Trophoblast cell (in vitro differentiated cells and primary cell): ENCODE measurements around the gene FOXD4L1.
"Not testable (repeated sequence)": the region's sequence is repeated elsewhere in the genome, so short reads cannot be mapped to it uniquely, and the experiment has no call there.

ENCODE experiments used
- DNase-seq, 2 donors: peaks; one replicate each; pipeline ENCODE4 v3.0.0-alpha.2; 2016
- H2AFZ ChIP-seq: 2 replicates; pipeline ENCODE4 v1.6.1; 2013; ENCODE audit warnings: low read length, moderate library complexity, mild to moderate bottlenecking; ENCODE audit not compliant: insufficient read depth, poor library complexity
- H2AK5ac ChIP-seq: 2 replicates; pipeline ENCODE4 v1.6.1; 2013; ENCODE audit warnings: mild to moderate bottlenecking, low read length
- H2BK120ac ChIP-seq: 2 replicates; pipeline ENCODE4 v1.6.1; 2013; ENCODE audit warnings: low read length, mild to moderate bottlenecking, moderate library complexity; ENCODE audit not compliant: insufficient read depth, poor library complexity
- H2BK12ac ChIP-seq: 2 replicates; pipeline ENCODE4 v1.6.1; 2013; ENCODE audit warnings: mild to moderate bottlenecking, low read length, moderate library complexity
- H2BK5ac ChIP-seq: 2 replicates; pipeline ENCODE4 v1.6.1; 2013; ENCODE audit warnings: low read length, low read depth, moderate library complexity, mild to moderate bottlenecking; ENCODE audit not compliant: poor library complexity
- H3K14ac ChIP-seq: 2 replicates; pipeline ENCODE4 v1.6.1; 2013; ENCODE audit warnings: mild to moderate bottlenecking, low read length
- H3K18ac ChIP-seq: 2 replicates; pipeline ENCODE4 v1.6.1; 2013; ENCODE audit warnings: mild to moderate bottlenecking, low read length
- H3K23ac ChIP-seq: 2 replicates; pipeline ENCODE4 v1.6.1; 2013; ENCODE audit warnings: low read length
- H3K27ac ChIP-seq: 2 replicates; pipeline ENCODE4 v1.5.1; 2013; ENCODE audit warnings: low read depth, mild to moderate bottlenecking, inconsistent platforms, low read length, moderate library complexity
- H3K27me3 ChIP-seq: 2 replicates; pipeline ENCODE4 v1.6.1; 2013; ENCODE audit warnings: inconsistent platforms, mild to moderate bottlenecking, low read length, moderate library complexity; ENCODE audit not compliant: insufficient read depth
- H3K36me3 ChIP-seq, 2 experiments: 1 replicate in 1 of 2; 2 replicates in 1 of 2; pipeline ENCODE4 v1.6.1; 2013; ENCODE audit warnings: low read length in 2 of 2, mild to moderate bottlenecking in 2 of 2, moderate library complexity in 1 of 2; ENCODE audit not compliant: insufficient read depth in 2 of 2, control insufficient read depth in 1 of 2
- H3K4ac ChIP-seq: 2 replicates; pipeline ENCODE4 v1.6.1; 2013; ENCODE audit warnings: low read depth, mild to moderate bottlenecking, low read length, moderate library complexity
- H3K4me1 ChIP-seq, 2 experiments: 1 replicate in 1 of 2; 2 replicates in 1 of 2; pipeline ENCODE4 v1.6.1; 2013; ENCODE audit warnings: low read length in 2 of 2, mild to moderate bottlenecking in 2 of 2, moderate library complexity in 1 of 2; ENCODE audit not compliant: insufficient read depth in 2 of 2, control insufficient read depth in 1 of 2
- H3K4me2 ChIP-seq: 2 replicates; pipeline ENCODE4 v1.6.1; 2013; ENCODE audit warnings: inconsistent platforms, mild to moderate bottlenecking, low read length, moderate library complexity
- H3K4me3 ChIP-seq: 2 replicates; pipeline ENCODE4 v1.5.1; 2013; ENCODE audit warnings: mild to moderate bottlenecking, low read depth, low read length, inconsistent platforms
- H3K79me1 ChIP-seq: one replicate; pipeline ENCODE4 v1.6.1; 2013; ENCODE audit warnings: low read length
- H3K79me2 ChIP-seq: 2 replicates; pipeline ENCODE4 v1.6.1; 2013; ENCODE audit warnings: low read length, mild to moderate bottlenecking; ENCODE audit not compliant: control insufficient read depth, insufficient read depth, poor library complexity
- H3K9ac ChIP-seq: 2 replicates; pipeline ENCODE4 v1.6.1; 2013; ENCODE audit warnings: mild to moderate bottlenecking, low read length
- H3K9me3 ChIP-seq: 2 replicates; pipeline ENCODE4 v1.6.1; 2013; ENCODE audit warnings: low read depth, mild to moderate bottlenecking, control low read depth, inconsistent platforms, low read length; ENCODE audit not compliant: insufficient read depth
- H4K12ac ChIP-seq: 2 replicates; pipeline ENCODE4 v1.6.1; 2013; ENCODE audit warnings: low read depth, mild to moderate bottlenecking, low read length, moderate library complexity
- H4K8ac ChIP-seq: 2 replicates; pipeline ENCODE4 v1.6.1; 2013; ENCODE audit warnings: low read depth, mild to moderate bottlenecking, low read length, moderate library complexity
- H4K91ac ChIP-seq: one replicate; pipeline ENCODE4 v1.6.1; 2013; ENCODE audit warnings: low read depth, mild to moderate bottlenecking, low read length, moderate library complexity
- whole genome bisulfite sequencing: extraction: QIAGEN DNeasy Blood & Tissue Kit; methylation state at CpG from one replicate; pipeline ENCODE4 v1.1.7; 2013; ENCODE audit warnings: missing lambda C conversion rate; ENCODE audit not compliant: insufficient read length, insufficient coverage; ENCODE audit errors: extremely low coverage; 5-methylcytosine and 5-hydroxymethylcytosine counted together

Gene FOXD4L1

GRCh38 chr2:113536573-113536972, 38.1 kb downstream of the FOXD4L1 start:
- no CpG with 5 or more reads among the region's 6 CpGs for WGBS
- H2AFZ ChIP-seq = not testable (repeated sequence)

GRCh38 chr2:113540834-113541203, 42.4 kb downstream of the FOXD4L1 start:
- not testable (repeated sequence) for H3K27ac ChIP-seq, H2BK5ac ChIP-seq, H3K79me2 ChIP-seq, H3K9me3 ChIP-seq, DNase-seq, H4K12ac ChIP-seq, H3K27me3 ChIP-seq, H4K91ac ChIP-seq, H2BK120ac ChIP-seq, H2BK12ac ChIP-seq, H3K4ac ChIP-seq, H3K4me2 ChIP-seq, H3K79me1 ChIP-seq, H4K8ac ChIP-seq, H3K23ac ChIP-seq, H3K4me3 ChIP-seq, H3K4me1 ChIP-seq, H3K36me3 ChIP-seq, H2AFZ ChIP-seq, H3K9ac ChIP-seq, H3K18ac ChIP-seq, H2AK5ac ChIP-seq, H3K14ac ChIP-seq
- no CpG with 5 or more reads among the region's 5 CpGs for WGBS

More at GRCh38 chr2:113536573-113536972, 38.1 kb downstream of the FOXD4L1 start:
- not testable (repeated sequence) for H4K12ac ChIP-seq, H3K4me1 ChIP-seq, H3K18ac ChIP-seq, H4K8ac ChIP-seq, H3K79me2 ChIP-seq, H3K23ac ChIP-seq, H3K9me3 ChIP-seq, H3K4me3 ChIP-seq, H3K79me1 ChIP-seq, H3K9ac ChIP-seq, H3K36me3 ChIP-seq, H3K27ac ChIP-seq, H3K4me2 ChIP-seq, H2BK12ac ChIP-seq, H2BK5ac ChIP-seq, H4K91ac ChIP-seq, H3K27me3 ChIP-seq, H3K4ac ChIP-seq, DNase-seq, H2AK5ac ChIP-seq, H2BK120ac ChIP-seq, H3K14ac ChIP-seq

- not testable (repeated sequence) for H4K8ac ChIP-seq, H3K27ac ChIP-seq
- no CpG with 5 or more reads among the region's 71 CpGs for WGBS
These were observed 42.9 kb downstream of the FOXD4L1 start for GRCh38 chr2:113541204-113541975.

GRCh38 chr2:113541976-113542485, 43.6 kb downstream of the FOXD4L1 start:
- WGBS = no CpG with 5 or more reads among the region's 64 CpGs

More at GRCh38 chr2:113541204-113541975, 42.9 kb downstream of the FOXD4L1 start:
- H3K18ac ChIP-seq, H3K79me1 ChIP-seq, H3K36me3 ChIP-seq, H2BK12ac ChIP-seq, H3K79me2 ChIP-seq, H4K12ac ChIP-seq, H3K9me3 ChIP-seq, H3K23ac ChIP-seq, H3K9ac ChIP-seq, H4K91ac ChIP-seq, H2BK5ac ChIP-seq, H2BK120ac ChIP-seq, H3K27me3 ChIP-seq, H3K14ac ChIP-seq, H2AK5ac ChIP-seq, H3K4me1 ChIP-seq, H2AFZ ChIP-seq, H3K4ac ChIP-seq: not testable (repeated sequence)
- Histone ChIP-seq H3K4me3 (peak overlapping the region; percentile 54), H3K4me2 (peak overlapping the region; percentile 76)
- peak; percentile 0 to 14 for DNase-seq

More at GRCh38 chr2:113541976-113542485, 43.6 kb downstream of the FOXD4L1 start:
- H3K36me3 ChIP-seq, H3K9me3 ChIP-seq, H4K91ac ChIP-seq, H3K9ac ChIP-seq, H3K4ac ChIP-seq, H3K4me1 ChIP-seq, H3K18ac ChIP-seq, H4K8ac ChIP-seq, H2BK120ac ChIP-seq, H2BK12ac ChIP-seq, H3K14ac ChIP-seq, H2AFZ ChIP-seq, H2BK5ac ChIP-seq, H2AK5ac ChIP-seq, H3K27me3 ChIP-seq, DNase-seq, H3K79me1 ChIP-seq, H3K23ac ChIP-seq, H3K79me2 ChIP-seq, H4K12ac ChIP-seq, H3K27ac ChIP-seq: not testable (repeated sequence)
- peak overlapping the region; percentile 76 for H3K4me2 ChIP-seq
- H3K4me3 ChIP-seq = peak overlapping the region; percentile 54
